ENCODE measurements around the gene ZNF385D. TPM values are rescaled to one million over a fixed set of nuclear protein-coding genes. Genes with fewer than 3 reads are reported as not detected.

ZNF385D gene, protein sequence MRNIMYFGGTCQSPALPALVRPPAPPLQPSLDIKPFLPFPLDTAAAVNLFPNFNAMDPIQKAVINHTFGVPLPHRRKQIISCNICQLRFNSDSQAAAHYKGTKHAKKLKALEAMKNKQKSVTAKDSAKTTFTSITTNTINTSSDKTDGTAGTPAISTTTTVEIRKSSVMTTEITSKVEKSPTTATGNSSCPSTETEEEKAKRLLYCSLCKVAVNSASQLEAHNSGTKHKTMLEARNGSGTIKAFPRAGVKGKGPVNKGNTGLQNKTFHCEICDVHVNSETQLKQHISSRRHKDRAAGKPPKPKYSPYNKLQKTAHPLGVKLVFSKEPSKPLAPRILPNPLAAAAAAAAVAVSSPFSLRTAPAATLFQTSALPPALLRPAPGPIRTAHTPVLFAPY
- 0.72 and 1.5 TPM in 2 replicates for total RNA-seq

DNA sequence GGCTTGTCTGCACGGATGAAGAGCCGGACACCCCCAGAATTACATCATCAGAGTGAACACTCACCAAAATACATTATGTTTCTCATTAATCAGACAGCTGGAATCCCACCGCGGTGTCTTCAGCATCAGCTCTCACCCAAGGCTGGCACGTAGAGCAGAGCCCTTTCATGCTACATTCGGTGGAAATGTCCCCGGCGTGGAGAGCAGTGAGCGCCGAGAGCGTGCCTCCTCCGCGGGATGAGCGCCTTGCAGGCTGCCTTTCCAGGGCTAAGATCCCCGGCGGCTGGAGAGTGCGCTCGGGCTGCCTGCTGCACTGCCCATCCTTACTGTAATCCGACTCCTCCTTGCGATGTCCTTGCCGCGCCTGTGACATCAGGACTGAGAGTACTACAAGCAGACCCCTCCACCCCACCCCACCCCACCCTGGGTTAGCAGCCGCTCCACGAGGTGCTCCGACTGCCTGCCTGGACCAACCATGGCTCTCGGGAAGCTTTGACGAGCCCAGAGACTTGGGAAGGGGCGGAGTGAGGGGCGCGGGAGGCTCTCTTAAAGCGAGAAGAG lies at the start of gene ZNF385D:
TSS of gene ZNF385D (minus strand) at position 380 of the 561 bp plus-strand sequence. CDS start at position 86, 294 bp downstream.

